GM21367 (cell line): ENCODE results near the gene GBX1.

Source experiments
- ATAC-seq: cut with Tn5 transposase; IDR thresholded peaks from one replicate; pipeline ENCODE4 v1.9.1; 2021; ENCODE audit not compliant: unreplicated experiment

The GBX1 gene

GRCh38 chr7:151141311-151141854 is 26.1 kb downstream of the GBX1 start:
- no peak for ATAC-seq

- no peak for ATAC-seq
These were observed 26.7 kb downstream of the GBX1 start for GRCh38 chr7:151140826-151141225.

- ATAC-seq: no peak
These were observed 27.7 kb downstream of the GBX1 start for GRCh38 chr7:151139791-151140190.

DNA sequence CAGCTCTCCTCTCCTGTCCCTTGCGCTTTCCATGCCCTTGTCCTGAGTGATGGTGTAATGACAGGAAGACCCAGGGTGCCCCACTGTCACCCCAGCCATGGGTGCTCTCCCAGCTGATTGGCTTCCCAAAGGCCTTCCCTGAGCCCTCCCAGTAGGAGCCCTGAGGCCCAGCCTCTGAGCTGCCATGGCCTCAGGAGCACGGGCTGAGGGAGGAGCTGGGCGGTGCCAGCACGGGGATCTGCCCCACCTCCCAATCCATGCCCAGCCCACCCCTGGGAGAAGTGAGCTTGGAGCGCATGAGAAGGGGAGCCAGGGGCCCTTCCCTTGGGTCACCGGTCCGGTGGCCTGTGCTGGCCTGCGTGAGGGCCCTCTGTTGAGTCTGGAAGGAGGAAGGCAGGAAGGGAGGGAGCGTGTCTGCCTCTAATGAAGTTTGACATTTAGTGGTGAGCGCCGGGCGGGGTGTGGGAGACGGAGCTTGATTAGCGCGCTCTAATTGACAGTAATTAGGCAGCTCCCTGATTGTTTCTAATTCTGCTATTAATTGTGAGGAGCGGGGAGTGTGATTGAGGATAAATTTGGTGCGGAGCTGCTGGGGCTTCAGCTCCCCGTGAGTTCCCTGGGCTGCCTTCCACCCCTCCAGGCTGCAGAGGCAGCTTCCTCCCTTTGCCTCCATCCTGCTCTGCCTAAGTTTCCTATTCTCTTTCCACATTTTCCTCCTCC is 28.3 kb downstream of the GBX1 start:
- ATAC-seq: no peak

- ATAC-seq: no peak
These were observed 29.2 kb downstream of the GBX1 start for GRCh38 chr7:151138153-151138851.

DNA sequence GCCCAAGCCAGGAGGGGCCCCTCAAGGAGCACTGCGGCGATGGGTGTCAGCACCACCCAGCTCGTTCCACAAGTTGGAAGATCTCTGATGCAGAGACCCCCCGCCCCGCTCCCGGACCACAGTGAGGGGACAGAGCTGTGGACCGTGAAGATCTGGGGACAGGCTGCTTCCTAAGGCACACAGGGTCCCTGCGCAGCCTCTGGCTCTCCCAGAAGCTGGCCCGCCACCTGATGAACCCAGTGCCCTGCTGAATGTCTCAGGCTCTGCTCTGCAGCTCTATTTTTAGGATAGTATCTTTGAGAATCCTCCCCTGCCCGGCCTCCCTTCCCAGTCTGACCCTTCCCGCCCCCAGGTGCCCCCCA is 29.7 kb downstream of the GBX1 start:
- no peak for ATAC-seq

GRCh38 chr7:151137076-151137675 is 30.3 kb downstream of the GBX1 start:
- ATAC-seq: no peak

GRCh38 chr7:151135866-151136843 is 31.3 kb downstream of the GBX1 start:
- ATAC-seq: no peak

- ATAC-seq: no peak
These were observed 32.0 kb downstream of the GBX1 start for GRCh38 chr7:151135525-151135845.

GRCh38 chr7:151134743-151135524 is 32.6 kb downstream of the GBX1 start:
- no peak for ATAC-seq

GRCh38 chr7:151133986-151134742 is 33.3 kb downstream of the GBX1 start:
- no peak for ATAC-seq

- no peak for ATAC-seq
These were observed 34.1 kb downstream of the GBX1 start for GRCh38 chr7:151133266-151133985.

DNA sequence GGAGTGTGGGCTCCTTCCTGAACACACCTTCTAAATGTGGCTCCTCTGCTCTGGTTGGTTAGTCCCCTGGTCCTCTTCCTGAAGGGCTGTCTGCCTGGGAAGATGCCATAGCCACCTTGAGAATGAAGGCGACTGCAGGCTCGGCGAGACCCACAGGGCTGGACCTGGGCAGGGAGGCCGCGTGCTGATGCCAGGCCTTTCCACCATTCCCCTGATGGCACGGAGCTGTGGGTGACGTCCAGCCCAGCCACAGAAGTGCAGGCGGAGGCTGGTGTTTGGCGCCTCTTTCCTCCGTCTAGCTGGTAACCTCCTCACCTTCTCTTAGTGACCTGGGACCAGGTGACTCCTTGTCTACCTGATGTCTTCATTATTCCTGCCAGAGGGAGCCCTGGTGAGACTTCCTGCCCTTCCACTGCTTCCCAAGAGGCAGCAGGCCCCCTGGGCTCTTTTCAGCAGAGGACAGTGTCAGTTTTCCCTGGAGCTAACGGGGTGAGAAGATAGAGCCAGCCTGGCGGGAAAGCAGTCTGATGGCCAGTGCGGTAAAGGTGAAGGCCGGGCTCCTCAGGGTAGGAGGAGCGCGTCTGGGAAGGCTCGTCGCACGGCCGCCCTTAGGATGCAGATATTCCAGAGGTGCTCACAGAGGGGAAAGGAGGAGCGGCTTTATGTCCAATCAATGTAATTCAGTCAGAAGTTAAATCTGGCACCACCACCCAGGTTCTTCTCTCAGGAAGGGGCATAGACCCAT is 34.9 kb downstream of the GBX1 start:
- no peak for ATAC-seq

- ATAC-seq: no peak
These were observed 35.8 kb downstream of the GBX1 start for GRCh38 chr7:151131592-151132293.

DNA sequence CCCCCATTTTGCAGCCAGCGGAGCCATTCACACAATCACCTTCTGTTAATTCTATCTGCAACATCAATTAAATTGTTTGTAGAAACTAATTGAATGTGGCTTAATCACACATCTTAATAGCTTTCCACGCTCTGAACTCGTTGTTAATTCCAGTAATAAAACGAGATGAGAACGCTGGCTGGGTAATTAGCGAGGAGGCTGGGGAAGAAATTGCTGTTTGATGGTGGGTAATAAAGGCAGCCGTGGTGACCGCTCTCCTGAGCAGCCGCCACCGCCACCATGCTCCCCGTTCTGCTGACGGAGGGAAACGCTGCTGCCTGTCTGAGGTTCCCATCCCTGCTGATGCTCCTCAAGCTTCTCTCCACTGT is 36.3 kb downstream of the GBX1 start:
- ATAC-seq: no peak

DNA sequence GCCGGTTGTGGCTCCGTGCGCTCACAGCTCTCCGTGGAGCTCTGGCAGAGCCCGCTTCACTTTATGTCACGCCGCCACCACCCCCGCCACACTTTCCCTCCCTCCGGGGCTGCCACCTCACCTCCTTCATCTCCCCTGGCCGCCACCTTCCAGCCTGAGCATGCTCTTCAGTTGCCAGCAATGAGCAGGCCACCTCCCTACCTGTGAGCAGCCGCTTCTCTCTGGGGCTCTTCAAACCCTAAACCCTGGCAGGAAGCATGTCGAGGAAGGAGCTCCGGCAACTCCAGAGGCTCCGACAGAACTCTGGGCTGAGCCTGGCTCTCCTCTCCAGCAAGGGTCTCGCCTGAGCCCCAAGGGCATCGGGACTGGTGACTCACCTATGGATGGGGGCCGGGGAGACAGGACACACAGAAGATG is 36.7 kb downstream of the GBX1 start:
- ATAC-seq: no peak

GRCh38 chr7:151129960-151130591 is 37.4 kb downstream of the GBX1 start:
- ATAC-seq: no peak
